SK-N-MC (cell line): ENCODE measurements around the gene VWA5B2.

Source experiments
- EZH2 ChIP-seq: fragments of 200-600 bp; sonication (generic); IDR thresholded peaks from one replicate; pipeline ENCODE4 v1.6.1; 2017; ENCODE audit warnings: antibody characterized with exemption
- FOXP2 ChIP-seq: optimal IDR thresholded peaks from 2 replicates; pipeline ENCODE3; 2011; ENCODE audit warnings: mild to moderate bottlenecking, moderate library complexity; ENCODE audit not compliant: insufficient read depth; ENCODE audit errors: extremely low read length, control extremely low read depth

DNA sequence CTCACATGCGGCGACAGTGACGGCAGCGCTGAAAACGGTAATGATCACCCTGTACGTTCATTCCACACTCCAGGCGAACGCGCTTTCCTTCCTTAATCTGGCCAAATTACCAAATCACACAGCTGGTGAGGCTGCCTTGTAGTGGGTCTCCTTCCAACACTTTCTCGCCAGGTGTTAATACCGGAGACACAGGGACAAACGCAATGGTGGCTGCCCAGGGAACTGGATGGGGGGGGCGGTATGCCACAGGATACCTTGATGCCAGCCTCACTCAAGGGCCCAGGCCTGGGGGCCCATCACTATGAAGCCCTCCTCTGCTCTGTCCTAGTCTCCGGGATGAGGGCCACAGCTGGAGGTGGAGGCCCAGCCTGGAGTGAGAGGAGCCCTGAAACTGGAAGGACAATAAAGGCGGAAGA is 33.4 kb downstream of the VWA5B2 start:
- no peak for TF ChIP-seq EZH2
- no peak for TF ChIP-seq FOXP2
